Right cardiac atrium (tissue), 5 donors: Measurements from ENCODE around the gene KRTAP5-2. TPM values are rescaled to one million over a fixed set of nuclear protein-coding genes. Genes with fewer than 3 reads are reported as not detected.

Source experiments
- ATAC-seq, 2 donors: fragments of 200-7000 bp; cut with Tn5 transposase; one replicate each; pipeline versions ENCODE4 v1.8.0 to v1.9.1; 2020; ENCODE audit warnings: moderate library complexity in 2 of 2, mild to moderate bottlenecking in 1 of 2
- DNase-seq, 3 donors: peaks; one replicate each; pipeline ENCODE4 v3.0.0-alpha.2; 2020
- H3K27ac ChIP-seq: one replicate; pipeline ENCODE4 v1.5.1; 2013; ENCODE audit warnings: mild to moderate bottlenecking, low read length, control low read depth, moderate library complexity
- H3K27me3 ChIP-seq: one replicate; pipeline ENCODE4 v1.6.1; 2013; ENCODE audit not compliant: control insufficient read depth, insufficient read depth
- H3K4me1 ChIP-seq: one replicate; pipeline ENCODE4 v1.6.1; 2013; ENCODE audit warnings: low read length; ENCODE audit not compliant: control insufficient read depth, insufficient read depth
- H3K4me3 ChIP-seq: one replicate; pipeline ENCODE4 v1.5.1; 2013; ENCODE audit warnings: low read length, control low read depth
- H3K9me3 ChIP-seq: one replicate; pipeline ENCODE4 v1.6.1; 2013; ENCODE audit warnings: low read length; ENCODE audit not compliant: control insufficient read depth
- WGBS: extraction: QIAGEN DNeasy Blood & Tissue Kit; methylation state at CpG from one replicate; pipeline ENCODE4 v1.1.7; 2013; 5-methylcytosine and 5-hydroxymethylcytosine counted together
- intact Hi-C, 4 donors: fragments of 100-400 bp; cut with DNase I; formaldehyde crosslinking; loops; one replicate each; pipeline versions ENCODE4 v1.11.0 to v1.14.0; 2022 to 2023
- polyA plus RNA-seq: library from polyadenylated mRNA; stranded (reverse); fragments of 200-250 nt; gene quantifications from one replicate; pipeline ENCODE4 v1.2.3, GENCODE V29; 2013
- total RNA-seq, 4 donors: library from RNA; stranded (reverse); fragmentation: NEBNext Ultra II Directional; extraction: Animal tissue kit (Norgen Biotek cat#: 25700); gene quantifications; one replicate each; pipeline ENCODE4 v1.2.1, GENCODE V29; 2021
- donor health status: healthy with polysubstance abuse.
- donor health status: DM: no; HTN: yes; CAD: no.
- donor health status: DM: no; HTN: no; CAD: no.
- donor health status: DM: no; HTN: yes; CAD: no; lungs with severe emphysema.
- donor health status: DM: yes; HTN: yes; CAD: no.

The KRTAP5-2 gene
- total and polyA plus RNA-seq, 5 donors, result not detected

DNA sequence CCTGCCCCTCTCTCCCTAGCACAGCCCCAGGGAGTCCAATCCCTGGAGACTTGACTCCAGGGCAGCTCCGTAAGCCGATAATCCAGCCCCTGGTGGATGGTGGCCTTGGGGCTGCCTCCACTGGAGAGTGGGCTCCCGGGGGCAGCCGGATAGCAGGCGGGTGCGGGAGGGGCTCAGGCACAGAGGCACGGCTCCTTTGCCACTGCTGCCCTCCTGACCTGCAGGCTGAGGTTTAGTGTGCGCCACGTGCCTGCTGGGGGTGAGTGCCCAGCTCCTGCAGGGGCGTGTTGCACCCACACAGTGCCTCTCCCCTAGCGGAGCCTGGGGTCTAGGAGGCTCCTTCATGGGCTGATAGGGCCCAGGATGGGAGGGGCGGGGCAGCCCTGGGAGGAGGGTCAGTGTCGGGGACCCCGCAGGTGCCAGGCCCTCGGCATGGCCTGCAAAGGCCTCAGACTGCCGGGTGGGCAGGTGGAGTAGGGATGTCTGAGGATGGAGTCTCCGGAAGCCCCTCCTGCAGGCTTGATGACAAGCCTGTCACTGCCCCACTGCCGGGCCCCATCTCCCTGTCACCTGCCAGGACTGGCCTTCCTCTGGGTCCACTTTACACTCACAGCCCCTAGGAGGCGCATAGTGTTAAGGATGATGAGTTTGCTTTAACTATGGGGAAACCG is 31.6 kb downstream of the KRTAP5-2 start:
- Histone ChIP-seq H3K27ac (no peak overlapping the region), H3K4me1 (peaks cover 4% of the 10 kb centered on the region), H3K27me3 (no peaks in the 10 kb centered on the region), H3K9me3 (no peaks in the 10 kb centered on the region), H3K4me3 (no peak overlapping the region)
- ATAC-seq (no peak), DNase-seq (no peak)
- WGBS, result 80% methylated on average over 20 of the region's 20 CpGs
- intact Hi-C loops, result no loop called here

DNA sequence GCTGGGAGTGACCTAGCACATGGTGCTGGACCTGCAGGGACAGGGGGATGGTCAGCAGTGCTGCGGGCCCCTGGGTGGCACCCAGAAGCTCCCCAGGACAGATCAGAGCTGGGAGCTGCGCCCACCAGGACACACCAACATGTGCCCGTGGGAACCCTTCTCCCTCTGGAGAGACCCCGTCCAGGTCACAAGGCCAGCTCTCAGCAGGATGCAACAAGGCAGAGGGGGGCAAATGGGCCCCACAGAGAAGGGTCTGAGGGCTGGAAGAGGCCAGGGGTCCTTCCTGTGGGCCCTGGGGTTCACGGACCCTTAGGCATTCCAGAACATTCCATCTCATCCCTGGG is 32.2 kb downstream of the KRTAP5-2 start:
- H3K27me3 ChIP-seq, result no peaks in the 10 kb centered on the region
- no peak overlapping the region for H3K27ac ChIP-seq
- DNase-seq, result no peak

DNA sequence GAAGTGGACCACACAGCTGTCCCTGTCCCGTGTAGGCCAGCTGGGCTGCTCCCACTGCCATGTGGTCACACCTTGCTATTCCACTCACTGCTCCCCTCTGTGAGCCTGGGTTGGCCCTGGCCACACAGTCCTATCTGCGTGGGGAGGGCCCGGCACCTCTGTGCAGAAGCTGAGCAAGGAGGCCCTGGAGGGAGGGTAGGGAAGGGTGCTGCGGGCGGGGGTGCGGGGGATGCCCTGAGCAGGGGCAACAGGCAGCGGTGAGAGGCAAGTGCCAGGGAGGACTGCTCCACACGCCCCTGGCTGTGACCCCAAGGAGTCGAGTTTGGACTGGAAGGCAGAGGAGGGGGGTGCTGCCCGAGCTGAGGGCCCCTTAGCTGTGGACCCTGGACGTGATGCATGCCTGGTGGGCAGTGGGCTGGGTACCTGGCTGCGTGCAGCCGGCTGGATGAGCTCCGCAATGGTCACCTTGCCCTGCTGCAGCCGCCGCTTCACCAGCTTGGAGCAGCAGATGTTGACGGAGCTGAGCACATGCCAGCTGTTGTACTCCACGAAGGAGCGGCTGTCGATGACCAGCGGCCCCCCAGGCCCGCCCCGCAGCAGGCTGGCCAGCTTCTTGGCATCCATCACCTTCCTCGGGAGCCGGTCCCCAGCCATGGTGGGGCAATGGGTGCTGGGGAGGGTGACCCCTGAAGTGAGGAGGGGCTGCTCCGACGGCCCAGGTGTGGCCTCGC is 32.8 kb downstream of the KRTAP5-2 start:
- Histone ChIP-seq H3K4me3 (no peak overlapping the region), H3K27ac (peak overlapping the region; percentile 18), H3K4me1 (peaks cover 4% of the 10 kb centered on the region), H3K9me3 (no peaks in the 10 kb centered on the region), H3K27me3 (no peaks in the 10 kb centered on the region)
- ATAC-seq (no peak), DNase-seq (peak in 1 of 3 donors; percentile 51)
- intact Hi-C loops, result no loop called here
- 78% methylated on average over 28 of the region's 28 CpGs for WGBS

More for the DNA sequence above, 32.2 kb downstream of the KRTAP5-2 start:
- 84% methylated on average over 5 of the region's 5 CpGs for WGBS
- intact Hi-C loops, result no loop called here
- Histone ChIP-seq H3K4me1 (peaks cover 4% of the 10 kb centered on the region), H3K9me3 (no peaks in the 10 kb centered on the region), H3K4me3 (no peak overlapping the region)
- no peak for ATAC-seq

DNA sequence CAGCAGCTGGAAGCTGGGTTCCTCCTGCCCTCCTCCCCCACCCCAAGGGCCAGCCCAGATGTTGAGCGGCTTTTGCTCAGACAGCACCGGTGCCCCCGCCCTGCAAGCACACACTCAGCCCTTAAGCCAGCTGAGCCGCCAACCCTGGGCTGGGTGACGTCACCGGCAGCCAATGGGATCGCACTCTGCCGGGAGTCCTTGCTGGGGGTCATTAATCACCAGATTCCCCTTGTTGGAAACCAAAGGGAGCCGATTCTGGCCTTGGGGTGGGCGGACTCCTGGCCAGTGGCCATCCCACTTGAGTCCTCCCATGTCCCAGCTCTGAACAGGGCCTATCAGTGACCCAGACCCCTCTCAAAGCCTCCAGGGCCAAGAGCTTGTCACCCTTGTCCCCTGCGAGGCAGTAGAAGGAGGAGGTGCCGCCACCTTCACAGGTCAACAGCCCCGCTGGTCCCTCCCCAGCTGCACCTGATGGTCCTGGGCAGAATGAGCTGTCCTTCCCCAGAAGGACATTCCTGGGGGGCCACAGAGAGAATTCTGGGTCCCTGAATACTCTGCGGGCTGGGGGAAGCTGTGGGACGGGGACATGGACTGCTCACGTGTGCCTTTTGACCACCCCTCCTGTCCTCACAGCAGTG is 33.4 kb downstream of the KRTAP5-2 start:
- intact Hi-C loops, result no loop called here
- 44% methylated on average over 16 of the region's 16 CpGs for WGBS
- Histone ChIP-seq H3K4me3 (no peak overlapping the region), H3K9me3 (no peaks in the 10 kb centered on the region), H3K27me3 (no peaks in the 10 kb centered on the region), H3K4me1 (peaks cover 4% of the 10 kb centered on the region), H3K27ac (peak overlapping the region; percentile 18)
- peak; percentile 20 to 50 for ATAC-seq
- peak; percentile 82 to 87 (median 86) for DNase-seq

DNA sequence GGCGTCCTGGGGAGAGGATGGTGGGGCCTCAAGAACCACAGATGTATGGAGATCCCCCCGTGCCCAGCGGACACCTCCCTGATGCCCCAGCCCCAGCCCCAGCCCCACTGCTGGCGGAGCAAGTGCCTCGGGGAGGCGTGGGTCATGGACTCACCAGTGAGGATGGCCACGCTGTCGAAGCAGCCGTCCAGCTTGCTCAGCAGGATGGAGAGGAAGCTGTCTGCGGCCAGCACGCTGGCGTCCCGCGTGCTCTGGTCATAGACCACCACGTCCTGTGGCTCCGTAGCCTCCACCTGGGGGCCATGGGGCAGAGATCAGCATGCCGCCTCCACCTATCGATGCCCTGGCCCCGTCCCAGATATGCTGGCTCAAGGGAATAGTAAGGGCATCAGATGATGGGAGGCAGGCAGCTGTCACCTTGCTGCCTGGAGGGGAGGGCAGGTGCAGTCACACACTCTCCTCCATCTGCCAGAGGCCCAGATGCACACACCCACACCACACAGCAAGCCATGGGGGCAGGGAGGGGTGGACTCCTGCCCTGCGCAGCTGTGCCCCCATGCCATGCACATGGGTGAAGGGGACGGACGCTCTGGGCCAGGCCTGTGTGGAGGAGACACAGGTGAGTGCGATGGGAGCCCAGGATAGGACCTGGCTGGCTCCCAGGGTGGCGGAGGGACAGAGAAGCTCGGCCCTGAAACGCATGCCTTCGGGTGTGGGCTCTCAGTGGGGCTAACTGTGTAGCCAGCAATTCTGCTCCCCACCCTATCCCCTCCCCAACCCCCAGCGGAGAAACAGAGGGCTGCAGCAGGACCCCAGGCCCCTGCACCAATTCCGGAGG is 34.2 kb downstream of the KRTAP5-2 start:
- WGBS, result 83% methylated on average over 29 of the region's 29 CpGs
- intact Hi-C loops, result no loop called here
- Histone ChIP-seq H3K9me3 (no peaks in the 10 kb centered on the region), H3K4me1 (peaks cover 6% of the 10 kb centered on the region), H3K4me3 (no peak overlapping the region), H3K27ac (no peak overlapping the region), H3K27me3 (no peaks in the 10 kb centered on the region)
- ATAC-seq (no peak), DNase-seq (peak in 1 of 3 donors; percentile 45)

DNA sequence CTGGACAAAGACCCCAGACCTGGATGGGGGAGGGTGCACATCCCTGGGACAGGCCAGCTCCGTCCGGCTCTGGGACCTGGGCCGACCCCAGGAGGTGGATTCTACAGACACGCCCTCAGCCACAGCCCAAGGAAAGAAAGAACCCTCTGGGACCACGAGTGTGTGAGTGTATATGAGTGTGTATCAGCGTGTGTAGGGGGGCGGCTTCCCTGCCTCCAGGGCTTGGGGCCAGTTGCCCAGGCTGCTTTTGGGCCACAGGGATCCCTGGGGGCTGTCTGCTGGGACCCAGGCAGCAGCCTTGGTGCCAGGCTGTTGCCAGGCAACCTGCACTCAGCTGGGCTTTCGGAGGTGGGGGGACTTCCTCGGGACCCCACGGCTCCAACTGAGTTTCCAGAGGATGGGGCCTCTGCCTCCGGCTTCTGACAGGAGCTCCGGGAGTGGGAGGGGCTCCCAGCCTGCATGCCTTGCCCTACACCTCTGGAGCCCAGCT is 34.9 kb downstream of the KRTAP5-2 start:
- intact Hi-C loops, result no loop called here
- ATAC-seq, result no peak
- Histone ChIP-seq H3K27me3 (no peaks in the 10 kb centered on the region), H3K27ac (no peak overlapping the region), H3K4me1 (peaks cover 9% of the 10 kb centered on the region), H3K9me3 (no peaks in the 10 kb centered on the region), H3K4me3 (no peak overlapping the region)
- DNase-seq, result no peak
- 77% methylated on average over 12 of the region's 12 CpGs for WGBS

DNA sequence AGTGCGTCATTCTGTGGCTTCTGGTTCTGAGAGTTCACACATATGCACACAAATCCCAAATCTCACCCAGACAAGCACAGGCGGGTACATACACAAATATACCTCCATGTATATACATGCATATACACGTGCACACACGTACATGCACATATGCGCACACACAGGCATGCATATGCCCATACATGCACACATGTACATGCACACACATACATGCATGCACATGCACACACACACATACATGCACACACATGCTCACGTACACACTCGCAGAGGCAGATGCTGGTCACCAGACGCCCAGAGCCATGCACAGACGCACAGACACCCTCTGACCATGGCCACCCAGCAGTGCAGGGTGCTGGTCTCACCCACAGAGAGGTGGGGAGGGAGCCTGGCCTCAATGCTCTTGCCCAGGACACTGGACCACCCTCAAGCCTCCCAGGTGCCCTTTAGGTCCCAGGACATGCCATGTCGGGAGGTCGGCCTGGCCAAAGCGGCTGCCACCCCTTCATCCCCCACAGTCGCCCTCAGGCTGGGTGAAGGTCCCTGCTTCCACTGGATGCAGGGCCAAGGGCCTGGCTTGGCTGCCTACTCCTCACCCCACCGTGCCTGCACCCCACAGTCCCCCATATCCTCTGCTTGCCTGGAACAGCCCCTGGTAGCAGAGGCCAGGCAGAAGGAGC is 35.5 kb downstream of the KRTAP5-2 start:
- ATAC-seq (no peak), DNase-seq (no peak)
- H3K27ac ChIP-seq, result no peak overlapping the region
- no peaks in the 10 kb centered on the region for H3K27me3 ChIP-seq
- no peaks in the 10 kb centered on the region for H3K9me3 ChIP-seq
- peaks cover 9% of the 10 kb centered on the region for H3K4me1 ChIP-seq
- H3K4me3 ChIP-seq, result no peak overlapping the region
- intact Hi-C loops, result no loop called here
- 90% methylated on average over 14 of the region's 14 CpGs for WGBS

DNA sequence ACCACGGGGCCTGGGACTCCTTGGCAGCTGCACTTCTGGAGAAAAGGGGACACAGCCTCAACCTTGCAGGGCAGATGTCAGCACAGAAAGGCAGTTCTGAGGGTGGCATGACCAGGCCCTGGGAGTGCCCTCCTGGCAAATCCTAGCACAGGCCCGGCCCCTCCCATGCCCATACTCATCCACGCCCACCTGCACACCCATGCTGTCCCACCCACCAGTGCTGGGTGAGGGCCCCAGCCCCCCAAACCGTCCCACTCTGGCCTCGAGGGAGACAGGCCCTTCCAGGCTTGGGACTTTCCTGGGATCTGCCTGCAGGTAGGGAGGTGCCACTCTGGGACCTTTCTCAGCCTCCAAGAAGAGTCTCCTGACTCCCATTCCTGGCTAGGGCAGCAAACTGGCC is 36.1 kb downstream of the KRTAP5-2 start:
- Histone ChIP-seq H3K9me3 (no peaks in the 10 kb centered on the region), H3K27ac (no peak overlapping the region), H3K27me3 (no peaks in the 10 kb centered on the region), H3K4me3 (no peak overlapping the region), H3K4me1 (peaks cover 9% of the 10 kb centered on the region)
- no peak for DNase-seq
- 80% methylated on average over 5 of the region's 5 CpGs for WGBS
- intact Hi-C loops, result no loop called here
- ATAC-seq, result no peak

DNA sequence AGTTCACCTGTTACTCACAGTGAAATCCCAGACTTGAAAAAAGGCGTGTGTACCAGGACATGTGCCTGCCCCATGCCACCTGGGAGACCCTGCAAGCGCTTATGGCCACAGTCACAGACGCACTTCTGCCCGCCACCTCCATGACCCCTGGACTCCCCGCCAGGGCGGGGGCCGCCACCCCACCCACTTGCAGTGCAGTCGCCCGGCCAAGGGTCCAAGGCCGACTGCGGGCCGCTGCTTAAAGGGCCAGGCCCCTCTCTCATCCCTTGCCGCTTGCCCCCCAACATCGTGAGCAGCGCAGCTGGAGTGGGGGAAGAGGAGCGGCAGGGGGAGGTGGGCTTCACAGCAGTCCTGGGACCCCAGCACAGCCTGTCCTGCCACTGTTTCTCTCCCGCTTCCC is 36.8 kb downstream of the KRTAP5-2 start:
- ATAC-seq (no peak), DNase-seq (no peak)
- WGBS, result 93% methylated on average over 17 of the region's 17 CpGs
- H3K27me3 ChIP-seq, result no peaks in the 10 kb centered on the region
- H3K9me3 ChIP-seq, result no peaks in the 10 kb centered on the region
- intact Hi-C loops, result no loop called here
- peaks cover 9% of the 10 kb centered on the region for H3K4me1 ChIP-seq
- H3K4me3 ChIP-seq, result no peak overlapping the region
- H3K27ac ChIP-seq, result no peak overlapping the region

DNA sequence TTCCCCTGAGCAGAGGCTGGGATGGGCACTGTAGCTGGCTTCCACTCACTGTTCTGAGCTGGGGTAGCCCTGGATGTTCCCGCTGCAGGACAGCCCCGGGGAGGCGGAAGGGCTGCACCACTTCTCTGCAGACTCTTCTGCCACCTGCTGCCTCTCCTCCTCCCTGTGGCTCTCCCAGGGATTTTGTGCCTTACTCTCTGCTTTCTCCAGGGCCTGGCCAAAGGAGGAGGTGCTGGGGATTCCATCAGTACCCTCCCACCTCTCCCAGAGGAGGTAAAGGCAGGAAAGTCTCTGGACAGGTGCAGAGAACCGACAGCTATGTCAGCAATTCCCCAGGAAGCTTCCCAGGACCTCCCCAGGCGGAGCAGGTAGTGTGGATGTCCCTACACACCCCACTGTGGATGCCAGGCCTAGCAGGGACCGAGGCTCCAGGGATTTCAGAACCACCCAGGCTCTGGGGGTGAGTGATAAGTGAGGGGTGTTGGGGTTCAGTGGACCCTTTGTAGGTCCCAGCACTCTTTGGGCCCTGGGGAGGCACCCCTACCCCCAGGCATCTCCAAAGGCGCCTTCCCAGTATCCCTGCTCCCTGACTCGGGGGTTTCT is 37.3 kb downstream of the KRTAP5-2 start:
- H3K9me3 ChIP-seq, result no peaks in the 10 kb centered on the region
- 88% methylated on average over 8 of the region's 8 CpGs for WGBS
- intact Hi-C loops, result no loop called here
- ATAC-seq (no peak), DNase-seq (no peak)
- H3K4me3 ChIP-seq, result no peak overlapping the region
- H3K27me3 ChIP-seq, result no peaks in the 10 kb centered on the region
- H3K27ac ChIP-seq, result no peak overlapping the region
- peaks cover 9% of the 10 kb centered on the region for H3K4me1 ChIP-seq
